Muscle layer of colon (tissue), 2 donors: Measurements from ENCODE around the gene RAPGEF5.

Source experiments
- H3K27ac ChIP-seq: one replicate; pipeline ENCODE4 v1.7.0; 2013; ENCODE audit warnings: low read depth, mild to moderate bottlenecking, low read length, moderate library complexity
- H3K27me3 ChIP-seq, 2 donors: one replicate each; pipeline ENCODE4 v1.7.0; 2013; ENCODE audit warnings: low read length in 2 of 2, mild to moderate bottlenecking in 2 of 2; ENCODE audit not compliant: insufficient read depth in 2 of 2, control insufficient read depth in 1 of 2
- H3K36me3 ChIP-seq: one replicate; pipeline ENCODE4 v1.7.0; 2013; ENCODE audit warnings: mild to moderate bottlenecking, low read length; ENCODE audit not compliant: insufficient read depth
- H3K4me1 ChIP-seq: one replicate; pipeline ENCODE4 v1.7.0; 2013; ENCODE audit warnings: mild to moderate bottlenecking, low read length; ENCODE audit not compliant: insufficient read depth
- H3K4me3 ChIP-seq, 2 donors: one replicate each; pipeline ENCODE4 v1.7.0; 2013; ENCODE audit warnings: low read length in 2 of 2, low read depth in 1 of 2, mild to moderate bottlenecking in 1 of 2, moderate library complexity in 1 of 2
- H3K9ac ChIP-seq: one replicate; pipeline ENCODE4 v1.7.0; 2013; ENCODE audit warnings: low read length
- H3K9me3 ChIP-seq: one replicate; pipeline ENCODE4 v1.7.0; 2013; ENCODE audit warnings: mild to moderate bottlenecking, low read length
- donor health status: abdominal sarcoma.
- donor health status: Adenocarcinoma of cecum.

The RAPGEF5 gene, protein sequence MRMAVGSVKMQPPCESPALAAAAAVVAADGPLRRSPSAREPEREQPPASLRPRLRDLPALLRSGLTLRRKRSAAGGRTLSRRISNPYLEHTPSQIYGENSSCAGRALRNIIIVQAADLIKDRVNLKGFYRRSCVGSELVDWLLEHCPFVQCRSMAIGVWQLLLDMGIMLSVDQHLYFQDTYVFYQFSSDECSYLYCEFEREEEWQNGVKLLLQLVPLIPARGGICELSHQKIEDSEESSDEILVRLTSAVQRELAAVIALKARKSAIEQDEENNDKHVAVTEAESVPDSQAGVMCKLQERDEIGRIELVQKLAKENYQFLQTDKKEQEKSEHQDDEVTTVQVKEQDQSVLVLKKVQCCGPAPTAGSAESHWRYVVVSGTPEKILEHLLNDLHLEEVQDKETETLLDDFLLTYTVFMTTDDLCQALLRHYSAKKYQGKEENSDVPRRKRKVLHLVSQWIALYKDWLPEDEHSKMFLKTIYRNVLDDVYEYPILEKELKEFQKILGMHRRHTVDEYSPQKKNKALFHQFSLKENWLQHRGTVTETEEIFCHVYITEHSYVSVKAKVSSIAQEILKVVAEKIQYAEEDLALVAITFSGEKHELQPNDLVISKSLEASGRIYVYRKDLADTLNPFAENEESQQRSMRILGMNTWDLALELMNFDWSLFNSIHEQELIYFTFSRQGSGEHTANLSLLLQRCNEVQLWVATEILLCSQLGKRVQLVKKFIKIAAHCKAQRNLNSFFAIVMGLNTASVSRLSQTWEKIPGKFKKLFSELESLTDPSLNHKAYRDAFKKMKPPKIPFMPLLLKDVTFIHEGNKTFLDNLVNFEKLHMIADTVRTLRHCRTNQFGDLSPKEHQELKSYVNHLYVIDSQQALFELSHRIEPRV

GRCh38 chr7:22356701-22357310 is at the start of gene RAPGEF5:
Gene RAPGEF5 (minus strand): TSS chr7:22357154. CDS start chr7:22357060, 94 bp downstream.
- H3K27ac ChIP-seq, result no peak within 1 kb of the TSS
- no peak within 1 kb of the TSS for H3K9ac ChIP-seq
- H3K9me3 ChIP-seq, result peaks cover 4% of the 10 kb centered on the region
- peaks cover 0 to 6% of the 10 kb centered on the region in 2 donors for H3K27me3 ChIP-seq
- no peaks in the 10 kb centered on the region for H3K36me3 ChIP-seq
- H3K4me1 ChIP-seq, result no peaks in the 10 kb centered on the region
- H3K4me3 ChIP-seq, result no peak within 1 kb of the TSS

- Histone ChIP-seq H3K9ac (no peak overlapping the region), H3K4me3 (no peak overlapping the region), H3K9me3 (no peaks in the 10 kb centered on the region), H3K27me3 (no peaks in the 10 kb centered on the region), H3K4me1 (no peaks in the 10 kb centered on the region), H3K36me3 (no peaks in the 10 kb centered on the region), H3K27ac (no peak overlapping the region)
These were observed 49.8 kb upstream of the RAPGEF5 start for GRCh38 chr7:22406715-22407114.

- H3K9ac ChIP-seq, result no peak overlapping the region
- H3K27ac ChIP-seq, result no peak overlapping the region
These were observed 47.6 kb upstream of the RAPGEF5 start for GRCh38 chr7:22404421-22405023.

GRCh38 chr7:22403344-22403743 is 46.4 kb upstream of the RAPGEF5 start:
- H3K9me3 ChIP-seq, result no peaks in the 10 kb centered on the region
- no peak overlapping the region for H3K9ac ChIP-seq
- H3K4me3 ChIP-seq, result no peak overlapping the region
- H3K27me3 ChIP-seq, result no peaks in the 10 kb centered on the region
- H3K27ac ChIP-seq, result no peak overlapping the region
- H3K4me1 ChIP-seq, result no peaks in the 10 kb centered on the region
- no peaks in the 10 kb centered on the region for H3K36me3 ChIP-seq

More at GRCh38 chr7:22404421-22405023, 47.6 kb upstream of the RAPGEF5 start:
- no peak overlapping the region for H3K4me3 ChIP-seq
- no peaks in the 10 kb centered on the region for H3K36me3 ChIP-seq
- no peaks in the 10 kb centered on the region for H3K4me1 ChIP-seq
- H3K27me3 ChIP-seq, result no peaks in the 10 kb centered on the region
- no peaks in the 10 kb centered on the region for H3K9me3 ChIP-seq

DNA sequence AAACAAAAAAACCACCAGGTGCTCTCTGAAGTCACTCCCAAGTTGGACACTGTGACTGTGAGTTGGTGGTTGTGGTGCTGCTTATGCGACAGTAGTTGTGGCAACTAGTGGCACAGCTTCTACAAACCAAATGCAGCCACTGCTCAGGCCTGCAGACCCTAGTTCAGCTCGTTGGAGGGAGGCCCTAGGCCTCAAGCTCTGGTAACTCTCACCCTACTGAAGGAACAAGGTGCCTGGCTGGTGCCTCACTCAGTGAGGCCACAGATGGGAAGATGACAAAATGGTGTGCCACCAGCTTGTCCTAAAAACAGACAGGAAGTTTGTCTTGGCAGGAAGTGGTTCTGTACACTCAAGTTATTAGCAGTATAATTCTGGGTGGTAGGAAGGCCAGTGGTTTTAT is 45.3 kb upstream of the RAPGEF5 start:
- no peak overlapping the region for H3K27ac ChIP-seq
- H3K27me3 ChIP-seq, result no peaks in the 10 kb centered on the region
- no peaks in the 10 kb centered on the region for H3K9me3 ChIP-seq
- no peak overlapping the region for H3K4me3 ChIP-seq
- H3K36me3 ChIP-seq, result no peaks in the 10 kb centered on the region
- H3K9ac ChIP-seq, result no peak overlapping the region
- no peaks in the 10 kb centered on the region for H3K4me1 ChIP-seq

- no peaks in the 10 kb centered on the region for H3K36me3 ChIP-seq
- H3K9ac ChIP-seq, result no peak overlapping the region
- no peaks in the 10 kb centered on the region for H3K9me3 ChIP-seq
- no peak overlapping the region for H3K27ac ChIP-seq
- no peaks in the 10 kb centered on the region for H3K4me1 ChIP-seq
- no peak overlapping the region for H3K4me3 ChIP-seq
- H3K27me3 ChIP-seq, result no peaks in the 10 kb centered on the region
These were observed 44.1 kb upstream of the RAPGEF5 start for GRCh38 chr7:22400936-22401553.

DNA sequence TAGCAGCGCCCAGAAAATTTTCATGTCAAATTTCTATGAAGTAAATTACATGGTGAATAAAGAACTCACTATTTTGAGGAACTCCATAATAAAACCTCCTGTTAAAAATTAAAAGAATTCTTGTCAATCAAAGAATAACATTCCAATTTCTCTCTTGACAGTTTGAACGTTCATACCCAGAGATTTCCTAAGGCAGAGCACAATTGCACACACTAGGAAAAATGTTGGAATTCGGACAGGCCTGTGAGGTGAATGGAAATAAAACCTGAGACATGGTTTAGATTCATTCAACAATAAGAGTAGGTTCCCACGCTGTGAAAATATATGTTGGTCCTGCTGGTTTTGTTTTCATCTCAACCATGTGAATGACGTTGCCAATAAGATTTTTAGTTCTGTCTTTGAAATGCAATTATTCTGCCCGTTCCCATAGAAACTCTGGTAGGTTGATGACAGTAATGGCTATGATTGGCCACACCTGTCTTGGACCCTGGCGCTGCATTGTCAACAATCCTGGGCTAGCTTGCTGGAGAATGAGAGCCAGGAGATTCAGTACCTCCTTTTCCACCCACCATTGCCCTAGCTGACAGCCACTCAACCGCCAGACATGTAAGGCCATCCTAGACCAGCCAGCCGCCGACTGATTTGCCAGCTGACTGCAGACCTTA is 43.3 kb upstream of the RAPGEF5 start:
- Histone ChIP-seq H3K9ac (no peak overlapping the region), H3K27me3 (no peaks in the 10 kb centered on the region), H3K4me3 (no peak overlapping the region), H3K27ac (no peak overlapping the region), H3K4me1 (no peaks in the 10 kb centered on the region), H3K36me3 (no peaks in the 10 kb centered on the region), H3K9me3 (no peaks in the 10 kb centered on the region)

- Histone ChIP-seq H3K4me3 (no peak overlapping the region), H3K9me3 (no peaks in the 10 kb centered on the region)
These were observed 42.6 kb upstream of the RAPGEF5 start for GRCh38 chr7:22399546-22399945.

GRCh38 chr7:22399091-22399490 is 42.1 kb upstream of the RAPGEF5 start:
- no peaks in the 10 kb centered on the region for H3K4me1 ChIP-seq

More at GRCh38 chr7:22399546-22399945, 42.6 kb upstream of the RAPGEF5 start:
- Histone ChIP-seq H3K36me3 (no peaks in the 10 kb centered on the region), H3K9ac (no peak overlapping the region), H3K27ac (no peak overlapping the region), H3K4me1 (no peaks in the 10 kb centered on the region), H3K27me3 (no peaks in the 10 kb centered on the region)

DNA sequence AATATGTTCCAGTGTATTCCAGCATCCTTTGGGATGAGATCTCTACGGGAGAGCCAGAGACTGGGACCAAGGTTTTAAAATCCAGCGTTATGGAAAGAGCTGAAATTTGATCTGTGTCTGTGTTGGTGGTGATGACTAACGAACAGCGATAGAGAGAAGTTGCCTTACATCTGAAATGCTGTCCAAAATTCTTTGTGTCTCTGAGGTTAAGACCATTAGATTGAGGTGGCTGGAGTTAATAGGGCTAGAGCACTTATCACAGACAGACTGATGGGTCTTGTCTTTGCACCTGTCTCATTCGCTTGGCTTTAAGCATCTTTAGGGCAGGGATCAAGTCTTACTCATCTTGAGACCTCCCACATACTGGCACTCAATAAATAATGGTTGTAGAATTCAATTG is 41.0 kb upstream of the RAPGEF5 start:
- no peak overlapping the region for H3K9ac ChIP-seq
- H3K4me3 ChIP-seq, result no peak overlapping the region
- H3K27ac ChIP-seq, result no peak overlapping the region
- no peaks in the 10 kb centered on the region for H3K36me3 ChIP-seq
- H3K27me3 ChIP-seq, result no peaks in the 10 kb centered on the region
- H3K4me1 ChIP-seq, result no peaks in the 10 kb centered on the region
- H3K9me3 ChIP-seq, result no peaks in the 10 kb centered on the region

More at GRCh38 chr7:22399091-22399490, 42.1 kb upstream of the RAPGEF5 start:
- H3K4me3 ChIP-seq, result no peak overlapping the region
- no peaks in the 10 kb centered on the region for H3K36me3 ChIP-seq
- H3K27me3 ChIP-seq, result no peaks in the 10 kb centered on the region
- no peak overlapping the region for H3K9ac ChIP-seq
- H3K27ac ChIP-seq, result no peak overlapping the region
- no peaks in the 10 kb centered on the region for H3K9me3 ChIP-seq
